Erythroblast (primary cell): Measurements from ENCODE around the gene SLC5A2.

ENCODE experiments used
- GATA1 ChIP-seq: IDR thresholded peaks from 2 replicates; pipeline ENCODE4 v1.6.1; 2011; ENCODE audit warnings: low read depth, mild to moderate bottlenecking, control low read depth, low read length, moderate library complexity
- POLR2A ChIP-seq: IDR thresholded peaks from 2 replicates; pipeline ENCODE4 v1.6.1; 2011; ENCODE audit warnings: mild to moderate bottlenecking, low read length

DNA sequence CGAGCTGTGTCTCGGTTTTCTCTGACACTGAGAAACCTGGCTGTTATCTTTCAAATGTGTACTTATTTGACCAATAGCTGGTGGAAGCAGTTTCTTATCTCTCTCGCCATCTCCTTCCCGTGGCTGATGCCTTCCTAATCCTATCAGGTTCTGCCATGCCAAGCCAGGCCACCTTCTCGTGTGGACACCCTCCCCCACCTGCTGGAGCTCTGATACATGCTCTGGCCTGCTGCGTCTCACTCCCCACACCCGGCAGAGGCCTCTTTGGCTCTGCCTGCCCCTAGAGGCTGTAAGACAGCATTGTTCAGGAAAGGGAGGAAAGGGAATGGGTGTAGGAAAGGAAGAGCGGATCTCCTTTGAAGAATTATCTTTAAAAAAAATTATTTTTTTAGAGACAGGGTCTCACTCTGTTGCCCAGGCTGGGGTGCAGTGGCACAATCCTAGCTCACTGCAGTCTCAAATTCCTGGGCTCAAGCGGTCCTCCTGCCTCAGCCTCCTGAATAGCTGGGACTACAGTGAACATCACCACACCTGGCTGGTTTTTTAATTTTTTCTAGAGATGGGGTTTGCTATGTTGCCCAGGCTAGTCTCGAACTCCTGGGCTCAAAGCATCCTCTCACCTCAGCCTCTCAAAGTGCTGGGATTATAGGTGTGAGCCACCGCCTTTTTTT is 31.1 kb upstream of the SLC5A2 start:
- TF ChIP-seq POLR2A (no peak), GATA1 (no peak)
